Ishikawa (cell line): ENCODE data around the gene AKNAD1.

Experiments
- CEBPB ChIP-seq: IDR thresholded peaks from 2 replicates; pipeline ENCODE4 v1.6.1; 2012
- CREB1 ChIP-seq: IDR thresholded peaks from 2 replicates; pipeline ENCODE4 v1.6.1; 2012; ENCODE audit warnings: low read depth
- EGR1 ChIP-seq: IDR thresholded peaks from 2 replicates; pipeline ENCODE4 v1.6.1; 2012
- EP300 ChIP-seq: IDR thresholded peaks from 2 replicates; pipeline ENCODE4 v1.6.1; 2012; ENCODE audit warnings: borderline replicate concordance
- FOXM1 ChIP-seq: IDR thresholded peaks from 2 replicates; pipeline ENCODE4 v1.6.1; 2012; ENCODE audit warnings: low read depth, borderline replicate concordance
- MAX ChIP-seq: IDR thresholded peaks from 2 replicates; pipeline ENCODE4 v1.6.1; 2012
- NFIC ChIP-seq: IDR thresholded peaks from 2 replicates; pipeline ENCODE4 v1.6.1; 2012
- RAD21 ChIP-seq: IDR thresholded peaks from 2 replicates; pipeline ENCODE4 v1.6.1; 2012; ENCODE audit warnings: low read depth
- REST ChIP-seq: IDR thresholded peaks from 2 replicates; pipeline ENCODE4 v1.6.1; 2012; ENCODE audit warnings: low read depth, mild to moderate bottlenecking
- TAF1 ChIP-seq: IDR thresholded peaks from 2 replicates; pipeline ENCODE4 v1.6.1; 2012; ENCODE audit warnings: low read depth, mild to moderate bottlenecking
- TCF12 ChIP-seq: IDR thresholded peaks from 2 replicates; pipeline ENCODE4 v1.6.1; 2012; ENCODE audit warnings: low read depth
- TEAD4 ChIP-seq: IDR thresholded peaks from 2 replicates; pipeline ENCODE4 v1.6.1; 2012
- USF1 ChIP-seq: IDR thresholded peaks from 2 replicates; pipeline ENCODE4 v1.6.1; 2012
- YY1 ChIP-seq: IDR thresholded peaks from 2 replicates; pipeline ENCODE4 v1.6.1; 2012; ENCODE audit warnings: low read depth
- ZBTB7A ChIP-seq: IDR thresholded peaks from 2 replicates; pipeline ENCODE4 v1.6.1; 2012; ENCODE audit warnings: low read depth

AKNAD1 gene

GRCh38 chr1:108791790-108792189 is 65.1 kb downstream of the AKNAD1 start:
- no peak for TF ChIP-seq RAD21
- no peak for TF ChIP-seq ZBTB7A
- no peak for TF ChIP-seq USF1
- no peak for TF ChIP-seq NFIC
- no peak for TF ChIP-seq CREB1
- TF ChIP-seq TEAD4, result no peak
- TF ChIP-seq EP300, result no peak
- no peak for TF ChIP-seq TAF1
- TF ChIP-seq TCF12, result no peak
- TF ChIP-seq EGR1, result no peak
- no peak for TF ChIP-seq CEBPB
- no peak for TF ChIP-seq REST
- TF ChIP-seq YY1, result no peak
- TF ChIP-seq MAX, result no peak
- TF ChIP-seq FOXM1, result no peak

- no peak for TF ChIP-seq MAX
- no peak for TF ChIP-seq CEBPB
- TF ChIP-seq YY1, result no peak
- TF ChIP-seq ZBTB7A, result no peak
- no peak for TF ChIP-seq TCF12
- TF ChIP-seq TEAD4, result no peak
- no peak for TF ChIP-seq EP300
- TF ChIP-seq CREB1, result no peak
- TF ChIP-seq REST, result no peak
- no peak for TF ChIP-seq FOXM1
These were observed 71.0 kb downstream of the AKNAD1 start for GRCh38 chr1:108785880-108786279.

- TF ChIP-seq YY1 (no peak), MAX (no peak), REST (no peak), EGR1 (no peak), ZBTB7A (no peak), RAD21 (no peak), NFIC (no peak)
These were observed 71.6 kb downstream of the AKNAD1 start for GRCh38 chr1:108785264-108785663.

GRCh38 chr1:108780937-108781574 is 75.8 kb downstream of the AKNAD1 start:
- TF ChIP-seq MAX (no peak), REST (no peak), RAD21 (no peak), ZBTB7A (no peak)
